Stimulated activated memory B cell treated with anti-CD40 and anti-IgM and Interleukin-4, amounts not matched to agents 10 μg/mL and 1 μg/mL and 100 μg/mL, for 72 hours (primary cell): ENCODE data around the gene TNS3.

Experiments
- ATAC-seq: fragments of 150-1000 bp; cut with Tn5 transposase; 2 replicates; pipeline ENCODE4 v1.10.0; 2021
- H3K27ac Mint-ChIP-seq: one replicate; pipeline ENCODE4 v1.8.0; 2022; ENCODE audit warnings: mild to moderate bottlenecking, mixed read lengths
- H3K27me3 Mint-ChIP-seq: one replicate; pipeline ENCODE4 v1.8.0; 2022; ENCODE audit warnings: mixed read lengths
- H3K36me3 Mint-ChIP-seq: one replicate; pipeline ENCODE4 v1.8.0; 2022; ENCODE audit warnings: mixed read lengths
- H3K4me1 Mint-ChIP-seq: one replicate; pipeline ENCODE4 v1.8.0; 2022; ENCODE audit warnings: mixed read lengths
- H3K4me3 Mint-ChIP-seq: one replicate; pipeline ENCODE4 v1.8.0; 2022; ENCODE audit warnings: mild to moderate bottlenecking, moderate library complexity, mixed read lengths
- H3K9me3 Mint-ChIP-seq: one replicate; pipeline ENCODE4 v1.8.0; 2022; ENCODE audit warnings: mixed read lengths

The TNS3 gene

GRCh38 chr7:47318395-47319182 is 263.3 kb downstream of the TNS3 start:
- no peak overlapping the region for H3K27ac Mint-ChIP-seq
- H3K27me3 Mint-ChIP-seq: no peaks in the 10 kb centered on the region
- no peaks in the 10 kb centered on the region for H3K4me1 Mint-ChIP-seq

GRCh38 chr7:47317487-47317886 is 264.4 kb downstream of the TNS3 start:
- peaks cover 63% of the 10 kb centered on the region for H3K36me3 Mint-ChIP-seq
- H3K4me1 Mint-ChIP-seq: no peaks in the 10 kb centered on the region
- H3K27ac Mint-ChIP-seq: no peak overlapping the region
- H3K4me3 Mint-ChIP-seq: no peak overlapping the region
- no peaks in the 10 kb centered on the region for H3K9me3 Mint-ChIP-seq
- H3K27me3 Mint-ChIP-seq: no peaks in the 10 kb centered on the region
- ATAC-seq: no peak

More at GRCh38 chr7:47318395-47319182, 263.3 kb downstream of the TNS3 start:
- no peaks in the 10 kb centered on the region for H3K9me3 Mint-ChIP-seq
- peaks cover 67% of the 10 kb centered on the region for H3K36me3 Mint-ChIP-seq
- no peak overlapping the region for H3K4me3 Mint-ChIP-seq
- no peak for ATAC-seq

GRCh38 chr7:47314728-47315607 is 266.9 kb downstream of the TNS3 start:
- no peak overlapping the region for H3K4me3 Mint-ChIP-seq
- H3K4me1 Mint-ChIP-seq: no peaks in the 10 kb centered on the region
- no peaks in the 10 kb centered on the region for H3K27me3 Mint-ChIP-seq
- no peak overlapping the region for H3K27ac Mint-ChIP-seq
- H3K36me3 Mint-ChIP-seq: peaks cover 53% of the 10 kb centered on the region
- ATAC-seq: no peak
- H3K9me3 Mint-ChIP-seq: peaks cover 4% of the 10 kb centered on the region

GRCh38 chr7:47314248-47314647 is 267.7 kb downstream of the TNS3 start:
- Mint-ChIP-seq H3K27me3 (no peaks in the 10 kb centered on the region), H3K4me3 (no peak overlapping the region), H3K27ac (no peak overlapping the region), H3K9me3 (peaks cover 4% of the 10 kb centered on the region), H3K36me3 (peaks cover 57% of the 10 kb centered on the region), H3K4me1 (no peaks in the 10 kb centered on the region)
- ATAC-seq: no peak

GRCh38 chr7:47313564-47313963 is 268.3 kb downstream of the TNS3 start:
- Mint-ChIP-seq H3K36me3 (peaks cover 56% of the 10 kb centered on the region), H3K4me3 (no peak overlapping the region), H3K9me3 (peaks cover 8% of the 10 kb centered on the region), H3K27me3 (no peaks in the 10 kb centered on the region), H3K27ac (no peak overlapping the region), H3K4me1 (no peaks in the 10 kb centered on the region)
- no peak for ATAC-seq

- Mint-ChIP-seq H3K4me3 (no peak overlapping the region), H3K36me3 (peaks cover 54% of the 10 kb centered on the region), H3K27me3 (no peaks in the 10 kb centered on the region), H3K9me3 (peaks cover 8% of the 10 kb centered on the region), H3K4me1 (no peaks in the 10 kb centered on the region), H3K27ac (no peak overlapping the region)
- ATAC-seq: no peak
Observed at GRCh38 chr7:47311891-47312290, 270.0 kb downstream of the TNS3 start.

GRCh38 chr7:47310020-47310419 is 271.9 kb downstream of the TNS3 start:
- ATAC-seq: no peak
- H3K9me3 Mint-ChIP-seq: peaks cover 8% of the 10 kb centered on the region
- no peak overlapping the region for H3K4me3 Mint-ChIP-seq

GRCh38 chr7:47308808-47309207 is 273.1 kb downstream of the TNS3 start:
- no peaks in the 10 kb centered on the region for H3K4me1 Mint-ChIP-seq
- peaks cover 40% of the 10 kb centered on the region for H3K36me3 Mint-ChIP-seq
- ATAC-seq: no peak
- no peak overlapping the region for H3K4me3 Mint-ChIP-seq
- no peak overlapping the region for H3K27ac Mint-ChIP-seq
- H3K9me3 Mint-ChIP-seq: peaks cover 8% of the 10 kb centered on the region
- no peaks in the 10 kb centered on the region for H3K27me3 Mint-ChIP-seq

More at GRCh38 chr7:47310020-47310419, 271.9 kb downstream of the TNS3 start:
- no peaks in the 10 kb centered on the region for H3K27me3 Mint-ChIP-seq
- H3K27ac Mint-ChIP-seq: no peak overlapping the region
- H3K4me1 Mint-ChIP-seq: no peaks in the 10 kb centered on the region
- H3K36me3 Mint-ChIP-seq: peaks cover 41% of the 10 kb centered on the region

- peaks cover 39% of the 10 kb centered on the region for H3K36me3 Mint-ChIP-seq
- ATAC-seq: no peak
- no peaks in the 10 kb centered on the region for H3K4me1 Mint-ChIP-seq
- no peak overlapping the region for H3K27ac Mint-ChIP-seq
- H3K27me3 Mint-ChIP-seq: no peaks in the 10 kb centered on the region
- peaks cover 8% of the 10 kb centered on the region for H3K9me3 Mint-ChIP-seq
- no peak overlapping the region for H3K4me3 Mint-ChIP-seq
Observed at GRCh38 chr7:47307311-47307710, 274.6 kb downstream of the TNS3 start.

- Mint-ChIP-seq H3K9me3 (peaks cover 5% of the 10 kb centered on the region), H3K36me3 (peaks cover 50% of the 10 kb centered on the region), H3K27ac (no peak overlapping the region), H3K4me1 (no peaks in the 10 kb centered on the region), H3K4me3 (no peak overlapping the region), H3K27me3 (no peaks in the 10 kb centered on the region)
- ATAC-seq: no peak
Observed at GRCh38 chr7:47304727-47305719, 276.9 kb downstream of the TNS3 start.

- Mint-ChIP-seq H3K27ac (no peak overlapping the region), H3K9me3 (peaks cover 4% of the 10 kb centered on the region), H3K4me3 (no peak overlapping the region), H3K36me3 (peaks cover 43% of the 10 kb centered on the region), H3K4me1 (no peaks in the 10 kb centered on the region), H3K27me3 (no peaks in the 10 kb centered on the region)
- no peak for ATAC-seq
Observed at GRCh38 chr7:47303695-47304453, 278.0 kb downstream of the TNS3 start.

- Mint-ChIP-seq H3K27ac (no peak overlapping the region), H3K4me1 (no peaks in the 10 kb centered on the region), H3K9me3 (no peaks in the 10 kb centered on the region), H3K27me3 (no peaks in the 10 kb centered on the region), H3K4me3 (no peak overlapping the region), H3K36me3 (peaks cover 36% of the 10 kb centered on the region)
- no peak for ATAC-seq
Observed at GRCh38 chr7:47303014-47303694, 278.8 kb downstream of the TNS3 start.

- H3K4me1 Mint-ChIP-seq: no peaks in the 10 kb centered on the region
- no peak overlapping the region for H3K27ac Mint-ChIP-seq
- ATAC-seq: no peak
- H3K9me3 Mint-ChIP-seq: no peaks in the 10 kb centered on the region
- no peaks in the 10 kb centered on the region for H3K27me3 Mint-ChIP-seq
- peaks cover 35% of the 10 kb centered on the region for H3K36me3 Mint-ChIP-seq
- no peak overlapping the region for H3K4me3 Mint-ChIP-seq
Observed at GRCh38 chr7:47302560-47302959, 279.4 kb downstream of the TNS3 start.
